ENCODE results near the gene SDCBP2.

DNA sequence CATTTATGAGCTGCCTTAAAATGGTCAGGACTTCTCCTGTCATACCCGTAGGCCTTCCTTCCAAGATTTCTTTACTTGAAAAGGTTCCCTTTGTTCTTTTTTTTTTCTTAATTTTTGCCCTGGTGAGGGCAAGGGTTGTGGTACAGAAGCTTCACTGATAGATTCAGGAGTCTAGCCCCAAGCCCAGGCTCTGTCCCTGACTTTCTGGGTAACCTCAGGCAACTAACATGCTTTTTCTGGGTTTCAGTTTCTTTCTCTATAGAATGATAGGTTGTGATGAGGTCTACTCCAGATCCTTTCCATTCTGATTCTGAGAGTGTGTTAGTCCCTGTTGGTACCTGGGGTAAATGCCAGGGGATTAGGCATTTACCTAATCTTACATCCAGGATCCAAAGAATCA, 41.6 kb downstream of the SDCBP2 start:
- TF ChIP-seq, protein P1, sequence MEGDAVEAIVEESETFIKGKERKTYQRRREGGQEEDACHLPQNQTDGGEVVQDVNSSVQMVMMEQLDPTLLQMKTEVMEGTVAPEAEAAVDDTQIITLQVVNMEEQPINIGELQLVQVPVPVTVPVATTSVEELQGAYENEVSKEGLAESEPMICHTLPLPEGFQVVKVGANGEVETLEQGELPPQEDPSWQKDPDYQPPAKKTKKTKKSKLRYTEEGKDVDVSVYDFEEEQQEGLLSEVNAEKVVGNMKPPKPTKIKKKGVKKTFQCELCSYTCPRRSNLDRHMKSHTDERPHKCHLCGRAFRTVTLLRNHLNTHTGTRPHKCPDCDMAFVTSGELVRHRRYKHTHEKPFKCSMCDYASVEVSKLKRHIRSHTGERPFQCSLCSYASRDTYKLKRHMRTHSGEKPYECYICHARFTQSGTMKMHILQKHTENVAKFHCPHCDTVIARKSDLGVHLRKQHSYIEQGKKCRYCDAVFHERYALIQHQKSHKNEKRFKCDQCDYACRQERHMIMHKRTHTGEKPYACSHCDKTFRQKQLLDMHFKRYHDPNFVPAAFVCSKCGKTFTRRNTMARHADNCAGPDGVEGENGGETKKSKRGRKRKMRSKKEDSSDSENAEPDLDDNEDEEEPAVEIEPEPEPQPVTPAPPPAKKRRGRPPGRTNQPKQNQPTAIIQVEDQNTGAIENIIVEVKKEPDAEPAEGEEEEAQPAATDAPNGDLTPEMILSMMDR (IDR thresholded peaks at IDR 0.05): no peak
- TF ChIP-seq, protein P2, sequence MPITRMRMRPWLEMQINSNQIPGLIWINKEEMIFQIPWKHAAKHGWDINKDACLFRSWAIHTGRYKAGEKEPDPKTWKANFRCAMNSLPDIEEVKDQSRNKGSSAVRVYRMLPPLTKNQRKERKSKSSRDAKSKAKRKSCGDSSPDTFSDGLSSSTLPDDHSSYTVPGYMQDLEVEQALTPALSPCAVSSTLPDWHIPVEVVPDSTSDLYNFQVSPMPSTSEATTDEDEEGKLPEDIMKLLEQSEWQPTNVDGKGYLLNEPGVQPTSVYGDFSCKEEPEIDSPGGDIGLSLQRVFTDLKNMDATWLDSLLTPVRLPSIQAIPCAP (CRISPR knock-in tag; IDR thresholded peaks at IDR 0.05): no peak
- TF ChIP-seq, protein P3, sequence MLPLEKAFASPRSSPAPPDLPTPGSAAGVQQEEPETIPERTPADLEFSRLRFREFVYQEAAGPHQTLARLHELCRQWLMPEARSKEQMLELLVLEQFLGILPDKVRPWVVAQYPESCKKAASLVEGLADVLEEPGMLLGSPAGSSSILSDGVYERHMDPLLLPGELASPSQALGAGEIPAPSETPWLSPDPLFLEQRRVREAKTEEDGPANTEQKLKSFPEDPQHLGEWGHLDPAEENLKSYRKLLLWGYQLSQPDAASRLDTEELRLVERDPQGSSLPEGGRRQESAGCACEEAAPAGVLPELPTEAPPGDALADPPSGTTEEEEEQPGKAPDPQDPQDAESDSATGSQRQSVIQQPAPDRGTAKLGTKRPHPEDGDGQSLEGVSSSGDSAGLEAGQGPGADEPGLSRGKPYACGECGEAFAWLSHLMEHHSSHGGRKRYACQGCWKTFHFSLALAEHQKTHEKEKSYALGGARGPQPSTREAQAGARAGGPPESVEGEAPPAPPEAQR (CRISPR knock-in tag; IDR thresholded peaks at IDR 0.05): no peak
- TF ChIP-seq, protein P4, sequence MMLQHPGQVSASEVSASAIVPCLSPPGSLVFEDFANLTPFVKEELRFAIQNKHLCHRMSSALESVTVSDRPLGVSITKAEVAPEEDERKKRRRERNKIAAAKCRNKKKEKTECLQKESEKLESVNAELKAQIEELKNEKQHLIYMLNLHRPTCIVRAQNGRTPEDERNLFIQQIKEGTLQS (CRISPR knock-in tag; conservative IDR thresholded peaks at IDR 0.05): no peak
- TF ChIP-seq NR2C2 (CRISPR knock-in tag; IDR thresholded peaks at IDR 0.05) (no peak), CREM (CRISPR knock-in tag; IDR thresholded peaks at IDR 0.05) (no peak), TEAD4 (CRISPR knock-in tag; IDR thresholded peaks at IDR 0.05) (no peak), ZNF671 (CRISPR knock-in tag; IDR thresholded peaks at IDR 0.05) (no peak), ZNF232 (CRISPR knock-in tag; IDR thresholded peaks at IDR 0.05) (no peak)
- TF ChIP-seq, protein P5, sequence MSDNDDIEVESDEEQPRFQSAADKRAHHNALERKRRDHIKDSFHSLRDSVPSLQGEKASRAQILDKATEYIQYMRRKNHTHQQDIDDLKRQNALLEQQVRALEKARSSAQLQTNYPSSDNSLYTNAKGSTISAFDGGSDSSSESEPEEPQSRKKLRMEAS (CRISPR knock-in tag; IDR thresholded peaks at IDR 0.05): no peak
- TF ChIP-seq, protein P6, sequence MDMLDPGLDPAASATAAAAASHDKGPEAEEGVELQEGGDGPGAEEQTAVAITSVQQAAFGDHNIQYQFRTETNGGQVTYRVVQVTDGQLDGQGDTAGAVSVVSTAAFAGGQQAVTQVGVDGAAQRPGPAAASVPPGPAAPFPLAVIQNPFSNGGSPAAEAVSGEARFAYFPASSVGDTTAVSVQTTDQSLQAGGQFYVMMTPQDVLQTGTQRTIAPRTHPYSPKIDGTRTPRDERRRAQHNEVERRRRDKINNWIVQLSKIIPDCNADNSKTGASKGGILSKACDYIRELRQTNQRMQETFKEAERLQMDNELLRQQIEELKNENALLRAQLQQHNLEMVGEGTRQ (CRISPR knock-in tag; IDR thresholded peaks at IDR 0.05): no peak
- TF ChIP-seq, protein P7, sequence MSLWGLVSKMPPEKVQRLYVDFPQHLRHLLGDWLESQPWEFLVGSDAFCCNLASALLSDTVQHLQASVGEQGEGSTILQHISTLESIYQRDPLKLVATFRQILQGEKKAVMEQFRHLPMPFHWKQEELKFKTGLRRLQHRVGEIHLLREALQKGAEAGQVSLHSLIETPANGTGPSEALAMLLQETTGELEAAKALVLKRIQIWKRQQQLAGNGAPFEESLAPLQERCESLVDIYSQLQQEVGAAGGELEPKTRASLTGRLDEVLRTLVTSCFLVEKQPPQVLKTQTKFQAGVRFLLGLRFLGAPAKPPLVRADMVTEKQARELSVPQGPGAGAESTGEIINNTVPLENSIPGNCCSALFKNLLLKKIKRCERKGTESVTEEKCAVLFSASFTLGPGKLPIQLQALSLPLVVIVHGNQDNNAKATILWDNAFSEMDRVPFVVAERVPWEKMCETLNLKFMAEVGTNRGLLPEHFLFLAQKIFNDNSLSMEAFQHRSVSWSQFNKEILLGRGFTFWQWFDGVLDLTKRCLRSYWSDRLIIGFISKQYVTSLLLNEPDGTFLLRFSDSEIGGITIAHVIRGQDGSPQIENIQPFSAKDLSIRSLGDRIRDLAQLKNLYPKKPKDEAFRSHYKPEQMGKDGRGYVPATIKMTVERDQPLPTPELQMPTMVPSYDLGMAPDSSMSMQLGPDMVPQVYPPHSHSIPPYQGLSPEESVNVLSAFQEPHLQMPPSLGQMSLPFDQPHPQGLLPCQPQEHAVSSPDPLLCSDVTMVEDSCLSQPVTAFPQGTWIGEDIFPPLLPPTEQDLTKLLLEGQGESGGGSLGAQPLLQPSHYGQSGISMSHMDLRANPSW (CRISPR knock-in tag; conservative IDR thresholded peaks at IDR 0.05; ENCODE audit: low read depth): no peak
